Parietal lobe (tissue), 2 donors: ENCODE data around the gene ARID4A. TPM values are rescaled to one million over a fixed set of nuclear protein-coding genes. Genes with fewer than 3 reads are reported as not detected.

Experiments used
- small RNA-seq: library from RNA; depleted of rRNA; stranded (forward); fragments of <200 nt; gene quantifications from one replicate; pipeline ENCODE3, GENCODE V24; 2014; ENCODE audit warnings: low replicate concordance
- total RNA-seq: library from RNA; depleted of rRNA; stranded (reverse); fragments of >200 nt; gene quantifications from one replicate; pipeline ENCODE4 v1.2.3, GENCODE V29; 2014

Gene ARID4A, protein sequence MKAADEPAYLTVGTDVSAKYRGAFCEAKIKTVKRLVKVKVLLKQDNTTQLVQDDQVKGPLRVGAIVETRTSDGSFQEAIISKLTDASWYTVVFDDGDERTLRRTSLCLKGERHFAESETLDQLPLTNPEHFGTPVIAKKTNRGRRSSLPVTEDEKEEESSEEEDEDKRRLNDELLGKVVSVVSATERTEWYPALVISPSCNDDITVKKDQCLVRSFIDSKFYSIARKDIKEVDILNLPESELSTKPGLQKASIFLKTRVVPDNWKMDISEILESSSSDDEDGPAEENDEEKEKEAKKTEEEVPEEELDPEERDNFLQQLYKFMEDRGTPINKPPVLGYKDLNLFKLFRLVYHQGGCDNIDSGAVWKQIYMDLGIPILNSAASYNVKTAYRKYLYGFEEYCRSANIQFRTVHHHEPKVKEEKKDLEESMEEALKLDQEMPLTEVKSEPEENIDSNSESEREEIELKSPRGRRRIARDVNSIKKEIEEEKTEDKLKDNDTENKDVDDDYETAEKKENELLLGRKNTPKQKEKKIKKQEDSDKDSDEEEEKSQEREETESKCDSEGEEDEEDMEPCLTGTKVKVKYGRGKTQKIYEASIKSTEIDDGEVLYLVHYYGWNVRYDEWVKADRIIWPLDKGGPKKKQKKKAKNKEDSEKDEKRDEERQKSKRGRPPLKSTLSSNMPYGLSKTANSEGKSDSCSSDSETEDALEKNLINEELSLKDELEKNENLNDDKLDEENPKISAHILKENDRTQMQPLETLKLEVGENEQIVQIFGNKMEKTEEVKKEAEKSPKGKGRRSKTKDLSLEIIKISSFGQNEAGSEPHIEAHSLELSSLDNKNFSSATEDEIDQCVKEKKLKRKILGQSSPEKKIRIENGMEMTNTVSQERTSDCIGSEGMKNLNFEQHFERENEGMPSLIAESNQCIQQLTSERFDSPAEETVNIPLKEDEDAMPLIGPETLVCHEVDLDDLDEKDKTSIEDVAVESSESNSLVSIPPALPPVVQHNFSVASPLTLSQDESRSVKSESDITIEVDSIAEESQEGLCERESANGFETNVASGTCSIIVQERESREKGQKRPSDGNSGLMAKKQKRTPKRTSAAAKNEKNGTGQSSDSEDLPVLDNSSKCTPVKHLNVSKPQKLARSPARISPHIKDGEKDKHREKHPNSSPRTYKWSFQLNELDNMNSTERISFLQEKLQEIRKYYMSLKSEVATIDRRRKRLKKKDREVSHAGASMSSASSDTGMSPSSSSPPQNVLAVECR
- 77.9 TPM for total RNA-seq

DNA sequence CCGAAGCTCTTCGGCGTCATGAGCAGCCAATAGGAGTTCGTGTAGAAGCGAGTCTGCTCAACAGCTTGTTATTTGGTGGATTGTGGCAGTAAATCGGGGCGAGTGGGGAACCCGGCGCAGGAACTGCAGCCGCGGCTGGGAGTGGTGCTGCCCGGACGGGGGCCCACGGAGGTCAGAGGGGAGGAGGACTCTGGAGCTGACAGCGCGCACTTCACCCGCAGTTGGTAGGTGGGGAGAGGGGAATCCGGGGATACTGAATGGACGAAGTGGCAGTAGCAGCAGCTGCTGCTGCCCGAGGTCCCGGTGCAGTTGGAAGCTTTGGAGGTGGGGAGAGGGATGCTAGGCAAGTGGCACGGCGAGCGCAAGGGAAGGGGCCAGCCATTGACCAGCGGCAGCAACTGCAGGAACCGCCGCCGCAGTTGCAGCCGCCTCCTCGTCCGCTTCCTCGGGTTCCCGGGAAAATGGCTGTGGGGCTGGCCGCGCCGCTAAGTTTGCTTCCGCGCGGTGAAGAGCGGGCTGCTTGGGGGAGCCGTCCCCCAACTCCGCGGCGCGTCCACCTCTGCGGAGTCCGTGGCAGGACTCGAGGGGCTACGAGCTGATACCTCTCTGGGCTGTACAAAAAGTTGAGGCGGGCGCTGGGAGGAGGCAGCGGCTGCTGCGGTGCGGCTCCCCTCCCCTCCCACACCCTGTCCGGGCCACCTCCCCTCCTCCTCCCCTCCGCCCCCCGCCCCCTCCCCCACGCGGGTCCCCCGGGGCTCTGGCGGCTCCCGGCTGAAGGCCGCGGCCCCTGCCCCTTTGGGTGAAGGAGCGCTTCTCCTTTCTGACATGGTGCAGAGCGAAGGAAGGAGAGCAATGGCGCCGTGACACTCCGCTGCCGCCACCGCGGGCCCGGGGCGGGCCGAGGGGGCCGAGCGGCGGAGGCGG lies at the start of gene ARID4A:
TSS of gene ARID4A (plus strand) at position 79 of the 924 bp plus-strand sequence. CDS start 1,300 bp downstream, outside the sequence.

DNA sequence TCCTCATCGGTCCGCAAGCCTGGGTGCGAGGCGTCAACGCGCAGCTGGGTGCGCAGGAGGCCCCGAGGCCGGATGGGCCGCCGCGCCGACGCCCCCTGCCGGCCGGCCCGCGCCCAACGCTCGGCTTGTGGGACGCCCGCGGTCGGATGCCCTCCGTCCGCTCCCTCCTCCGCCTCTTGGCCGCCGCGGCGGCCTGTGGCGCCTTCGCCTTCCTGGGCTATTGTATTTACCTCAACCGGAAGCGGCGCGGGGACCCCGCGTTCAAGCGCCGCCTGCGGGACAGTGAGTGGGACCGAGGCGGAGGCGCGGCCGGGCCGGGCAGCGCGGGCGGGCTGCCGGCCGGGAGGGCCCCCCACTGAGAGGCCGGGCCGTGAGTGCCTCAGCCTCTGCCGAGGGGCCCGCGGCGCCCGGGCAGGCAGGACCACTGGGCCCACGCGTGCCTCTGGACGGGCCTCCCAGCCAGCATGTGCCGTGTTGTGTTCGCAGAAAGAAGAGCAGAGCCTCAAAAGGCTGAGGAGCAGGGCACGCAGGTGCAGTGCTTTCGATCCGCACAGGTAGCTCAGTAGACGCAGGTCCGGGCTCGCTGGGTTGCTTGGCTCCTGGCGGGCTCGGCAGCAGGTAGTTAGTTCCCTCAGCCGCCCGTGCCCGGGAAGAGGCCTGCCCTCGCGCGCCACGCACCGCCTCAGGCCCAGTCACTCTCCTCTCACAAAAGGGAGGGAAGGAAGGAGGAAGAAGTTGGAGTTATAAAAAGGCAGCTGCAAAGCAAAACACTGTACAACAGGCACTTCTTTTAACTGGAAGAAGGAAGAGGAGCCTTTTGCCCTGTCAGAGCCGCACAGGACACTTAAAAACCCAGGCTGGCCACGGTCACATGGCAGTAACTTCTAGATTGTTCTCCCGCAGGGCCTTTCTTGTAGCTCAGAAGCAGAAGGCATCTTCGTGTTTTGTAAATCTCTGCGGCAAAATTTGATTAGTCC lies 97.7 kb downstream of the ARID4A start, which contains the start of gene TOMM20L:
TSS of gene TOMM20L (plus strand) at position 119 of the 977 bp plus-strand sequence. CDS start at position 147, 28 bp downstream.

Small RNA genes within 50 kb of the gene (small RNA-seq; reads per million reads assigned to genes)
- gene RNU6-341P: not detected

Other genes starting within 250 kb of the ARID4A start
- gene ARMH4, start 146.3 kb upstream of the ARID4A start, total RNA-seq: 131 TPM
- gene ACTR10, start 98.4 kb upstream of the ARID4A start, total RNA-seq: 109 TPM
- 71.7 TPM for gene PSMA3, start 53.7 kb upstream of the ARID4A start, total RNA-seq
- gene TOMM20L, start 97.4 kb downstream of the ARID4A start, total RNA-seq: not detected
- 21.3 TPM for gene TIMM9, start 129.0 kb downstream of the ARID4A start, total RNA-seq
- 41.3 TPM for gene KIAA0586, start 129.2 kb downstream of the ARID4A start, total RNA-seq